Tibial artery (tissue), 4 donors: ENCODE data around the gene ANO1.
A peak's percentile ranks its signal among the peaks of the same experiment; 100 is the strongest.

ENCODE experiments used
- DNase-seq, 2 donors: peaks; one replicate each; pipeline ENCODE4 v3.0.0-alpha.2; 2019
- H3K27ac ChIP-seq, 2 donors: fragments of 200-600 bp; sonication (generic) in 1 of 2; 1 replicate in 1 of 2; 2 replicates in 1 of 2; pipeline ENCODE4 v1.5.1; 2018 to 2019; ENCODE audit warnings: mild to moderate bottlenecking in 1 of 2
- H3K27me3 ChIP-seq, 2 donors: fragments of 200-600 bp; sonication (generic) in 1 of 2; one replicate each; pipeline versions ENCODE4 v1.5.1 to v1.6.0; 2016 to 2019
- H3K36me3 ChIP-seq, 3 donors: fragments of 200-600 bp; sonication (generic) in 2 of 3; one replicate each; pipeline ENCODE4 v1.5.1; 2016 to 2019; ENCODE audit warnings: mild to moderate bottlenecking in 2 of 3
- H3K4me1 ChIP-seq, 4 donors: fragments of 200-600 bp; sonication (generic) in 2 of 4; 1 replicate in 3 of 4; 2 replicates in 1 of 4; pipeline ENCODE4 v1.5.1; 2016 to 2019
- H3K4me3 ChIP-seq, 2 donors: fragments of 200-600 bp; sonication (generic) in 1 of 2; 1 replicate in 1 of 2; 2 replicates in 1 of 2; pipeline ENCODE4 v1.5.1; 2018 to 2019; ENCODE audit warnings: mild to moderate bottlenecking in 2 of 2
- H3K9me3 ChIP-seq, 3 donors: fragments of 200-600 bp; sonication (generic) in 1 of 3; one replicate each; pipeline ENCODE4 v1.5.1; 2016 to 2019
- CTCF ChIP-seq, 2 experiments: fragments of 200-600 bp in 1 of 2; fragments of 450-650 bp in 1 of 2; IDR thresholded peaks; one replicate each; pipeline ENCODE4 v1.5.1; 2017 to 2019; ENCODE audit warnings: antibody characterized with exemption in 2 of 2, mild to moderate bottlenecking in 1 of 2, moderate library complexity in 1 of 2
- intact Hi-C: fragments of 100-400 bp; cut with DNase I; formaldehyde crosslinking; loops from one replicate; pipeline ENCODE4 v1.15.0; 2023; ENCODE audit warnings: low total_unique reads

Gene ANO1

GRCh38 chr11:70158757-70159389, 80.8 kb downstream of the ANO1 start:
- H3K27ac ChIP-seq, result peak overlapping the region in 1 of 2 donors; percentile 36
- H3K4me1 ChIP-seq, result peaks cover 0 to 33% (median 6%) of the 10 kb centered on the region in 4 donors
- peaks cover 16 to 62% (median 42%) of the 10 kb centered on the region in 3 donors for H3K36me3 ChIP-seq
- TF ChIP-seq CTCF (IDR thresholded peaks at IDR 0.05), result no peak
- DNase-seq, result no peak
- intact Hi-C loops, result no loop called here
- H3K4me3 ChIP-seq, result no peak overlapping the region
- H3K9me3 ChIP-seq, result no peaks in the 10 kb centered on the region
- no peaks in the 10 kb centered on the region for H3K27me3 ChIP-seq

GRCh38 chr11:70159627-70160570, 81.8 kb downstream of the ANO1 start:
- peak overlapping the region in 1 of 2 donors; percentile 36 for H3K27ac ChIP-seq
- H3K9me3 ChIP-seq, result no peaks in the 10 kb centered on the region
- H3K4me3 ChIP-seq, result no peak overlapping the region
- peak; percentile 48 to 87 for DNase-seq
- H3K4me1 ChIP-seq, result peaks cover 0 to 30% (median 6%) of the 10 kb centered on the region in 4 donors
- no peak for TF ChIP-seq CTCF (IDR thresholded peaks at IDR 0.05)
- H3K27me3 ChIP-seq, result no peaks in the 10 kb centered on the region
- peaks cover 13 to 65% (median 53%) of the 10 kb centered on the region in 3 donors for H3K36me3 ChIP-seq
- intact Hi-C loops, result no loop called here

- no peak for TF ChIP-seq CTCF (IDR thresholded peaks at IDR 0.05)
- peaks cover 0 to 27% (median 6%) of the 10 kb centered on the region in 4 donors for H3K4me1 ChIP-seq
- H3K36me3 ChIP-seq, result peaks cover 13 to 66% (median 58%) of the 10 kb centered on the region in 3 donors
- H3K27me3 ChIP-seq, result no peaks in the 10 kb centered on the region
- no peak for DNase-seq
- H3K27ac ChIP-seq, result no peak overlapping the region
- H3K4me3 ChIP-seq, result no peak overlapping the region
- intact Hi-C loops, result no loop called here
- no peaks in the 10 kb centered on the region for H3K9me3 ChIP-seq
Measured at GRCh38 chr11:70161043-70161625, 83.0 kb downstream of the ANO1 start.

- Histone ChIP-seq H3K4me3 (no peak overlapping the region), H3K36me3 (peaks cover 34 to 90% (median 74%) of the 10 kb centered on the region in 3 donors), H3K27ac (no peak overlapping the region), H3K4me1 (peaks cover 0 to 19% (median 3%) of the 10 kb centered on the region in 4 donors), H3K9me3 (no peaks in the 10 kb centered on the region), H3K27me3 (no peaks in the 10 kb centered on the region)
- intact Hi-C loops, result no loop called here
- TF ChIP-seq CTCF (IDR thresholded peaks at IDR 0.05), result no peak
- DNase-seq, result no peak
Measured at GRCh38 chr11:70164705-70165104, 86.6 kb downstream of the ANO1 start.

- DNase-seq, result no peak
- no peaks in the 10 kb centered on the region for H3K27me3 ChIP-seq
- no peak overlapping the region for H3K4me3 ChIP-seq
- no peak overlapping the region for H3K27ac ChIP-seq
- intact Hi-C loops, result no loop called here
- H3K9me3 ChIP-seq, result no peaks in the 10 kb centered on the region
- H3K4me1 ChIP-seq, result peaks cover 0 to 10% (median 0%) of the 10 kb centered on the region in 4 donors
- H3K36me3 ChIP-seq, result peaks cover 29 to 98% (median 95%) of the 10 kb centered on the region in 3 donors
- TF ChIP-seq CTCF (IDR thresholded peaks at IDR 0.05), result no peak
Measured at GRCh38 chr11:70167120-70167519, 89.0 kb downstream of the ANO1 start.
